Omental fat pad (tissue), 4 donors: Measurements from ENCODE around the gene KCNH8. TPM values are rescaled to one million over a fixed set of nuclear protein-coding genes. Genes with fewer than 3 reads are reported as not detected.

Experiments
- ATAC-seq: fragments of 150-250 bp; one replicate; pipeline ENCODE4 v1.9.1; 2016; ENCODE audit warnings: mild to moderate bottlenecking, moderate library complexity; ENCODE audit not compliant: low FRiP score
- DNase-seq: peaks from one replicate; pipeline ENCODE4 v3.0.0-alpha.2; 2019; ENCODE audit warnings: low spot score
- total RNA-seq, 4 donors: library from RNA; depleted of rRNA; stranded (reverse); fragments of >200 nt; gene quantifications; one replicate each; pipeline ENCODE4 v1.1.0, GENCODE V29; 2016
- TF ChIP-seq, protein P1 (sequence below), 3 donors: fragments of 450-650 bp; IDR thresholded peaks; one replicate each; pipeline ENCODE4 v1.5.1; 2016 to 2017; ENCODE audit warnings: antibody characterized with exemption in 3 of 3, mild to moderate bottlenecking in 3 of 3, moderate library complexity in 2 of 3

KCNH8 gene
- total RNA-seq, 4 donors from 2014 or later, result 0.09 TPM; not detected in 3

DNA sequence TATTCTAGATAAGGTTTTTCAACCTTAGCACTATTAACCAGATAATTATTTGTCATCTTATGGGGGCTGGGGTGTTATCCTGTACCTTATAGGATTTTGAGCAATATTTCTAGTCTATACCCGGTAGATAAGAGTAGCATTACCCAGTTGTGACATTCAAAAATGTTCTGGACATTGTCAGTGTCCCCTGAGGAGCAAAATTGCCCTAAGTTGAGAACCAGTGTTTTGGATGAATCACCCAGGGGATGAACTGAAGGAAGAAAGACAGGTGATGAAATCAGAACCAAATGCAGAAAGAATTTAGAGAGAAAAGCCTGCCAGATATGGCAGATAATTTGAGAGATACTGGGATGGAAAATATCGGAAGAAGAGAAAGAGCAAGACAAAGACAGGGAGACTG is 58.2 kb downstream of the KCNH8 start:
- no peak for ATAC-seq
- DNase-seq, result no peak
- TF ChIP-seq, protein P1, sequence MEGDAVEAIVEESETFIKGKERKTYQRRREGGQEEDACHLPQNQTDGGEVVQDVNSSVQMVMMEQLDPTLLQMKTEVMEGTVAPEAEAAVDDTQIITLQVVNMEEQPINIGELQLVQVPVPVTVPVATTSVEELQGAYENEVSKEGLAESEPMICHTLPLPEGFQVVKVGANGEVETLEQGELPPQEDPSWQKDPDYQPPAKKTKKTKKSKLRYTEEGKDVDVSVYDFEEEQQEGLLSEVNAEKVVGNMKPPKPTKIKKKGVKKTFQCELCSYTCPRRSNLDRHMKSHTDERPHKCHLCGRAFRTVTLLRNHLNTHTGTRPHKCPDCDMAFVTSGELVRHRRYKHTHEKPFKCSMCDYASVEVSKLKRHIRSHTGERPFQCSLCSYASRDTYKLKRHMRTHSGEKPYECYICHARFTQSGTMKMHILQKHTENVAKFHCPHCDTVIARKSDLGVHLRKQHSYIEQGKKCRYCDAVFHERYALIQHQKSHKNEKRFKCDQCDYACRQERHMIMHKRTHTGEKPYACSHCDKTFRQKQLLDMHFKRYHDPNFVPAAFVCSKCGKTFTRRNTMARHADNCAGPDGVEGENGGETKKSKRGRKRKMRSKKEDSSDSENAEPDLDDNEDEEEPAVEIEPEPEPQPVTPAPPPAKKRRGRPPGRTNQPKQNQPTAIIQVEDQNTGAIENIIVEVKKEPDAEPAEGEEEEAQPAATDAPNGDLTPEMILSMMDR (IDR thresholded peaks at IDR 0.05), result no peak

DNA sequence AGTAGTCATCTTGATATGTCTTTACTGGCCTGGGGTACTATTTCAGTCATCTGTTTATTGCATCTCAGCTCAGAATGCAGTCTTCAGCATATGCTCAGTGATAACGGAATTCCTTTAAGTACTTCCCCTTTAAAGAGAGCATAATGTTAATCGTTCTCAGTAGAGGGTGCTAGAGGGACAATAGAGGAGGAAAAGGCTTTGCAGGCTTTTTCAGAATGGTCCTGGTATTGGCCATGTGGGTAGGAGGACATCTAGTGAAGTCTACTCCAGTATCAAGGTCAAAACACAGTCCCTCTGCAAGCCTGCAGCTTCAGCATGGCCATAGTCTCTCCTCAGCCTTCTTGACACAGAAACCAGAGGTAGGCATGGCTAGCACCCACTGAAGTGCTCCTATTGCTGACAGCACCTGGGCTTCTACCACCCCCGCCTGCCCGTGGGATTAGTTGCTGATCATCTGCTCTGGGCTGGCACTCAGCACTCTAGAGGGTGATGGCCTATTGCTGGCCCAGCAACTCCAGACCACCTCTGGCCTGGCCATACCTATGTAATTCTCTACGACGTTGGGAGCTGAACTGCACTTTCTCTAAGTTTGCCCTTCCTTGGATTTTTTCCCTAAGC is 65.4 kb downstream of the KCNH8 start:
- ATAC-seq (no peak), DNase-seq (no peak)
- TF ChIP-seq, protein P1 (IDR thresholded peaks at IDR 0.05), result no peak

DNA sequence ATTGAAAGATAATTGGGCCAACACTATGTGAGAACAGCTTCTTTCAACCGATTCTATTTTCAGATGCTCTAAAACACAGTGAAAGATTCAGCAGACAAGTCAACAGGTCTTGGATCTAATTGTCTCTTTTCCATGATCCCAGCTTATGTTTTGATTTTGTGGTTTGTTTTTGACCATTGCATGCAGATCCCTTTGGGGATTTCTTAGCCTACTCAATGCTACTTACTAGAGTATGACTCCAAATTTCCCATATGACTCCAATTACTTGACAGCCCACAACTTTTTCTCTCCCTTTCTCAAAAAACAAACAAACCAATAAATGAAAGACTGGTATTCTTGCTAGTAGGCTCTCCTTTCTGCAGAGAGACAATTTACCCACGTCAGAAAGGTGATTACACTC is 67.1 kb downstream of the KCNH8 start:
- DNase-seq, result no peak
- TF ChIP-seq, protein P1 (IDR thresholded peaks at IDR 0.05), result no peak
- ATAC-seq, result no peak

DNA sequence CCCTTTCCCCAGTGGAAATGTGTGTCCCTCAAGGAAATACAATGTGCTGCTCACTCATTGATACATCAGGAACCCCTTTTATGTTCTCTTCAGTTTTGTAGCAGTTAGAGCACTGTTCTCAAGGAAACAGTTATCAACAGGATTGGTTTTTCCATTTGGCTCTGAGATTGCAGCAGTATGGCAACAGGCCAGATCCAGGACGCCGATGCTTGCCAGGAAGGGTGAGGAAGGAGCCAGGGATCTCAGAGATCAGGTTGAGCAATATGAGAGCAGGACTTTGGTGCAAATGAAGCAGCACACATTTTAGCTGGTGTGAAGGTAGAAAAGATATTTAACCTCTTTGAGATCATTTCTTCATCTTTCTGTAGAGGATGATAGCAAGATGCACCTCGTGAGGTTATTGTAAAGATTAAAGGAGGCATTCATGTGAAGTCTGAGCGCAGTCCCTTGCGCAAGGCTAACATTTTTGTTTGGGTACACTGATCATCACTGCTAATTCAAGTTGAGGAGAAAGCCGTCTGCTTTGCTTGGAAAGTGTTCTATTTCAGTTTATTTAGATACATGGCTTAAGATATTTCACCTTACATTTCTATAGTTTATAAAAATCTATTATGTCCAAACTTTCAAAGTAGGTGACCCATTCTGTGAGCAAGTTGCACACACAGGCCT is 68.5 kb downstream of the KCNH8 start:
- DNase-seq (peak; percentile 24), ATAC-seq (peak; percentile 41)
- TF ChIP-seq, protein P1 (IDR thresholded peaks at IDR 0.05), result no peak

DNA sequence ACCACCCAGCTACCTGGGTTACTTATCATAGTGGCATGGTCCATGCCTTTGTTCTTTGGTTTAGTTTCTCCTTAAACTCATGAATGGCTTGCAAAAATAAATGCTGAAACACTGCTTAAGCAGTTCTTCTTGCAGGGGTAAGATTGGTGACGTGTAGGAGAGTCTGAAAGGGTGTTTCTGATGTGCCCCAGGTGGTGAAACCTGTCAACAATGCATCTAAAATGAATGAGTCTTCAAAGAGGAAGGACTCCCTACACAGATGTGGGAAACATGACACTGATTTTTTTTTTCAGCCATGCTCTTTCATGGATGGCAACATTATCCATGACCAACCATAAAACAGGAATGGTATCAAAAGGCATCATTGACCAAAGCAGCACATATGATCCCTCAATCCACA is 72.0 kb downstream of the KCNH8 start:
- TF ChIP-seq, protein P1 (IDR thresholded peaks at IDR 0.05), result no peak
- no peak for ATAC-seq

DNA sequence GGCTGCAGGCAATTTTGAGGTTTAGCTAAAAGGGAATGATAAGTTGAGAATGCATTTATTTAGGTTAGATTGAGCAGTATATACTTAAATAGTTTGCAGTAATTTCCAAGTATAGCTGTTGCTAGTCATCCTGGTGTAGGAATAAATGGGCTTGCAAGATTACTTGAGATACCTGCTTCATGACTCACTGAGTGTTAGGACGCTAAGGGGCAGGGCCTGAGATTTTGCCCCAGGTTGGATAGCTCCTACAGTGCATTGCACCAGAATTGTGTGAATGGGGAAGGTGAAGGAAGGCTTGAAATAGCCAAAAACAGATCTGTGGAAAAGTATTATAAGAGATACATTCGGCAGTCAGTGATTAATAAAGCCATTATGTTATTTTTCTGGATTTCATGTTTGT is 72.8 kb downstream of the KCNH8 start:
- no peak for DNase-seq
- no peak for ATAC-seq
- TF ChIP-seq, protein P1 (IDR thresholded peaks at IDR 0.05), result no peak

More for the DNA sequence above, 72.0 kb downstream of the KCNH8 start:
- no peak for DNase-seq

DNA sequence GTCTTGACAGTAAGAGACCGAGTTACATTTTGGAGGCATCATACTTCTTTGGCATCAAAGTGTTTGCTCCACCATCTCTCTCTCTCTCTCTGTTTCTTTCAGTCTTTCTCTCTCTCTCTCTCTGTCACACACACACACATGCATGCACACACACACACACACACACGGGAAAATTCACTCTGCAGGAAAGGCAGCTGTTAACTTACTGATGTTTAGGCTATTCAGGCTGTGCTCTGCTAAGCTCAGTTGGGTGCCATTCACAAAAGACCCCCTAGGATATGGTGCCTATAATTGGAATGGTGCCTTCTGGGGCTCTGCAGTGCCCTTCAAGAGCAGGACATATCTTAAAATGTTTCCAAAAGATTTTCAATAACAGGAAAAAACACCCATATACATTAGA is 78.2 kb downstream of the KCNH8 start:
- ATAC-seq (no peak), DNase-seq (no peak)
- TF ChIP-seq, protein P1 (IDR thresholded peaks at IDR 0.05), result no peak
